SK-N-SH treated with all-trans-retinoic acid at 6 μM for 48 hours (cell line): ENCODE measurements around the gene GSAP.

Experiments used
- ISL1 ChIP-seq: fragments of 250-450 bp; sonication (Bioruptor Pico); IDR thresholded peaks from 2 replicates; pipeline ENCODE4 v2.1.2; 2022; ENCODE audit warnings: mild to moderate bottlenecking, moderate library complexity
- POU6F1 ChIP-seq: fragments of 250-450 bp; sonication (Bioruptor Pico); IDR thresholded peaks from 2 replicates; pipeline ENCODE4 v1.8.0; 2021; ENCODE audit warnings: low read depth, mild to moderate bottlenecking, moderate library complexity, borderline replicate concordance
- ZC3H10 ChIP-seq: fragments of 250-450 bp; sonication (Bioruptor Pico); IDR thresholded peaks from 2 replicates; pipeline ENCODE4 v1.5.1; 2021; ENCODE audit warnings: mild to moderate bottlenecking, moderate library complexity

- TF ChIP-seq ISL1 (CRISPR knock-in tag), result no peak
- no peak for TF ChIP-seq ZC3H10 (CRISPR knock-in tag)
- no peak for TF ChIP-seq POU6F1
These were observed 103.1 kb downstream of the GSAP start for GRCh38 chr7:77313085-77313484.
